HAP-1 (cell line): ENCODE measurements around the gene MRPL32.
A peak's percentile ranks its signal among the peaks of the same experiment; 100 is the strongest.

ENCODE experiments used
- DNase-seq, 2 experiments: peaks; one replicate each; pipeline ENCODE4 v3.0.0-alpha.2; 2016 to 2020; ENCODE audit warnings: low spot score in 2 of 2
- H3K27me3 ChIP-seq: fragments of 250-450 bp; sonication (Bioruptor Pico); 2 replicates; pipeline ENCODE4 v1.5.1; 2020; ENCODE audit warnings: low read depth, mild to moderate bottlenecking, moderate library complexity
- H3K36me3 ChIP-seq: fragments of 250-450 bp; sonication (Bioruptor Pico); replicated peaks from 2 replicates; pipeline ENCODE4 v1.5.1; 2020; ENCODE audit warnings: mild to moderate bottlenecking
- H3K4me1 ChIP-seq: fragments of 250-450 bp; sonication (Bioruptor Pico); 2 replicates; pipeline ENCODE4 v1.5.1; 2020; ENCODE audit warnings: mild to moderate bottlenecking
- H3K4me3 ChIP-seq: fragments of 250-450 bp; sonication (Bioruptor Pico); 2 replicates; pipeline ENCODE4 v1.5.1; 2020; ENCODE audit warnings: mild to moderate bottlenecking, moderate library complexity
- H3K9me3 ChIP-seq: fragments of 250-450 bp; sonication (Bioruptor Pico); 2 replicates; pipeline ENCODE4 v1.5.1; 2020; ENCODE audit warnings: mild to moderate bottlenecking, moderate library complexity
- in situ Hi-C: fragments of 300-500 bp; cut with MboI; formaldehyde crosslinking; loops from 3 replicates; pipeline ENCODE4 v1.14.3; 2020; ENCODE audit warnings: low sequenced_read_pairs, inconsistent platforms, mixed read lengths

The MRPL32 gene

GRCh38 chr7:42913591-42913990, 18.6 kb upstream of the MRPL32 start:
- in situ Hi-C loops, result no loop called here
- Histone ChIP-seq H3K4me3 (no peak overlapping the region), H3K36me3 (peaks cover 30% of the 10 kb centered on the region), H3K27me3 (no peaks in the 10 kb centered on the region), H3K4me1 (peaks cover 5% of the 10 kb centered on the region), H3K9me3 (no peaks in the 10 kb centered on the region)
- no peak for DNase-seq

- no peak overlapping the region for H3K4me3 ChIP-seq
- no peak for DNase-seq
- peaks cover 5% of the 10 kb centered on the region for H3K4me1 ChIP-seq
- in situ Hi-C loops, result no loop called here
- no peaks in the 10 kb centered on the region for H3K9me3 ChIP-seq
- H3K36me3 ChIP-seq, result peaks cover 32% of the 10 kb centered on the region
- no peaks in the 10 kb centered on the region for H3K27me3 ChIP-seq
Measured at GRCh38 chr7:42914009-42914408, 18.2 kb upstream of the MRPL32 start.

DNA sequence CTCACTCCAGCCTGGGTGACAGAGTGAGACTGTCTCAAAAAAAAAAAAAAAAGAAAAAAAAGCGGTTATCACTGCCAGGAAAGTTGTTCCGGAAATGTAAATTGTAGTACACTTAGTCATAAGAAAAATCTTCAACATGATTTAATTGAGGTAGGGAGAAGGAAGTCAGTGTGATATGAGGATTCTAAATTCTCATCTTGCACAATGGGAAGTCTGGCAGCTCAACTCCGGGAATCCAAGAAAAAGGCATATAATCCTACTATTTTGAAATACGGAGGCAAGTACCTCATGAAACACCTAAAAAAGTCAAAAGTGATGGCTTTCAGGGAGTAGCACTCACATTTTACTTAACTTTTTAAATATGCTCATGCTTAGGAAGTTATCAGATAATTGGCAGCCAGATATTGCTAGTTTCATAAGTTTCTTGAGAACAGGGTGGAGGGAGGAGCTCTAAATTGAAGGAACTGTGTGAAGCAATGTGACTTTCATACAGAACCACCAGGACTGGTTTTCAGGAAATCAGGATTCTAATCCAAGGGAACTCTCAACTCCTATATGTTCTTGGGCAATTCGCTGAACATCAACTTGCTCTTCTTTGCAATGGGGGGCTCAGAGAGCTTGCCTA, 17.6 kb upstream of the MRPL32 start:
- in situ Hi-C loops, result no loop called here
- Histone ChIP-seq H3K36me3 (peaks cover 37% of the 10 kb centered on the region), H3K27me3 (no peaks in the 10 kb centered on the region), H3K9me3 (no peaks in the 10 kb centered on the region), H3K4me1 (peaks cover 5% of the 10 kb centered on the region), H3K4me3 (no peak overlapping the region)
- no peak for DNase-seq

- no peak for DNase-seq
- Histone ChIP-seq H3K4me3 (no peak overlapping the region), H3K36me3 (peaks cover 45% of the 10 kb centered on the region), H3K27me3 (no peaks in the 10 kb centered on the region), H3K9me3 (no peaks in the 10 kb centered on the region), H3K4me1 (peaks cover 5% of the 10 kb centered on the region)
- in situ Hi-C loops, result no loop called here
Measured at GRCh38 chr7:42915356-42915755, 16.8 kb upstream of the MRPL32 start.

- no peak for DNase-seq
- peaks cover 83% of the 10 kb centered on the region for H3K36me3 ChIP-seq
- no peaks in the 10 kb centered on the region for H3K27me3 ChIP-seq
- in situ Hi-C loops, result no loop called here
- H3K4me1 ChIP-seq, result no peaks in the 10 kb centered on the region
- no peaks in the 10 kb centered on the region for H3K9me3 ChIP-seq
- no peak overlapping the region for H3K4me3 ChIP-seq
Measured at GRCh38 chr7:42922017-42922753, 10.0 kb upstream of the MRPL32 start.

DNA sequence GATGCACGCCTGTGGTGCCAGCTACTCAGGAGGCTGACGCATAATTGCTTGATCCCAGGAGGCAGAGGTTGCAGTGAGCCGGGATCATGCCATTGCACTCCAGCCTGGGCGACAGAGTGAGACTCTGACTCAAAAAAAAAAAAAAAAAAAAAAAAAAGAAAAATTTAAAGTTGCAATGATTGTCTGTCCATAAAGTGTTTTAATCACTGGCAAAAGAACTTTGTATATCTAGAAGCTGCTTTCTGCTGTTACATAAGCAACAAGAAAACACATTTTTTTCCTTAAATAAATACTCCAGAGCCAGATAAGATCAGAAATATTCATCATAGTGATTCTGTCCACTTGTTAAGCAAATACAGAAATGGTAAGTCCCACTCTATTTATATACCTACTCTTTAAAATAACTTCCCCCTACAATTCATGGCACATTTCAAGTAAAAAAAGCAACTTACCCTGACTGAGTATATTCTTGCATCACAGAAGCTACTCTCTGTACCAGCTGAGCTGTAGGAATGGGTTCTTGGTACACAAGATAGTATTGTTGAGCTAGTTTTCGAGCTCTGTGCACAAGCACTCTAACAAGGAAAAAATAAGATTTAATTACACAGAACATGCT, 7.8 kb upstream of the MRPL32 start:
- no peak for DNase-seq
- Histone ChIP-seq H3K9me3 (no peaks in the 10 kb centered on the region), H3K4me1 (peaks cover 4% of the 10 kb centered on the region), H3K36me3 (peaks cover 72% of the 10 kb centered on the region), H3K27me3 (no peaks in the 10 kb centered on the region), H3K4me3 (no peak overlapping the region)
- in situ Hi-C loops, result no loop called here

DNA sequence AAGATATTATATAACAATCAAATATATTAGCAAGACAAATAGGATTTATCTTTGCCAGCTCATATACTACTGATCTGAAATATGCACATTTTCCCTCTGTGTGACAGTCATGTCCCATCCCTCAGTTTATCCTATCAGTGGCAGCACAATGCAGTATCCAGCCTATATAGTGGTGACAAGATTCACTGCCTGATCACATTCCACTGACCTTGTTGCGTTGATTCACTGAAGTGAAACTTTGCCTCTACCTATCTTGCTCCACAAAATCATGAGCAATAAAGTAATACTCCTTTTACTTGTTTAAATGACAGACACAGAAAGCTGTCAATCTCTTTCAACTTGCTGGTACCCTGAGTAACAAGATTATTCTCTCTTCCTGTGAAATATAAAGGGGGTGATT, 6.5 kb upstream of the MRPL32 start:
- no peak overlapping the region for H3K4me3 ChIP-seq
- H3K9me3 ChIP-seq, result no peaks in the 10 kb centered on the region
- H3K4me1 ChIP-seq, result peaks cover 10% of the 10 kb centered on the region
- in situ Hi-C loops, result loop anchor here (25.0 kb wide), 1 partner anchor 512 kb away; no protein-coding TSS in a partner anchor
- DNase-seq, result no peak
- no peaks in the 10 kb centered on the region for H3K27me3 ChIP-seq
- H3K36me3 ChIP-seq, result peaks cover 59% of the 10 kb centered on the region

DNA sequence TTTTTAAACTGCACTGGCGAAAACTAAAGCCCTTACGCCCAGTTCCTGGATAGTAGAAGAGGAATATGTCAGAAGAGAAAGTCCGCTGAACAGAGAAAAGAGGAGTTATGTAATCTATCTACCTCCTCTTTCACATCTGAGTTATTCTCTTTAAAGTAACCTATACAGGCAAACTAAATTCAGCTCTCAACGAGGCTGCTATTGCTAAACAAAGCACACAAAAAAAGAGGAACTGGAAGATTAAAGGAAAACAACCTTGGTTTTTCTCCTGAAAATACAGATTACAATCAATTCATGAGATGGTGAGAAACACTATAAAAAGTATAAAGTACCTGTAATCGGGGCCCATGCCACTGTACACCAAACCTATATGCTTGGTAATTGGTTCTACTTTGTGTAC, 6.0 kb upstream of the MRPL32 start:
- DNase-seq, result no peak
- Histone ChIP-seq H3K9me3 (no peaks in the 10 kb centered on the region), H3K27me3 (no peaks in the 10 kb centered on the region), H3K4me3 (no peak overlapping the region), H3K4me1 (peaks cover 10% of the 10 kb centered on the region), H3K36me3 (peaks cover 54% of the 10 kb centered on the region)
- in situ Hi-C loops, result loop anchor here (25.0 kb wide), 1 partner anchor 511 kb away; no protein-coding TSS in a partner anchor

GRCh38 chr7:42928754-42929153, 3.4 kb upstream of the MRPL32 start:
- H3K4me3 ChIP-seq, result no peak overlapping the region
- peaks cover 10% of the 10 kb centered on the region for H3K4me1 ChIP-seq
- H3K36me3 ChIP-seq, result peaks cover 28% of the 10 kb centered on the region
- H3K27me3 ChIP-seq, result no peaks in the 10 kb centered on the region
- H3K9me3 ChIP-seq, result no peaks in the 10 kb centered on the region
- in situ Hi-C loops, result loop anchor here (25.0 kb wide), 1 partner anchor 509 kb away; no protein-coding TSS in a partner anchor
- DNase-seq, result no peak

DNA sequence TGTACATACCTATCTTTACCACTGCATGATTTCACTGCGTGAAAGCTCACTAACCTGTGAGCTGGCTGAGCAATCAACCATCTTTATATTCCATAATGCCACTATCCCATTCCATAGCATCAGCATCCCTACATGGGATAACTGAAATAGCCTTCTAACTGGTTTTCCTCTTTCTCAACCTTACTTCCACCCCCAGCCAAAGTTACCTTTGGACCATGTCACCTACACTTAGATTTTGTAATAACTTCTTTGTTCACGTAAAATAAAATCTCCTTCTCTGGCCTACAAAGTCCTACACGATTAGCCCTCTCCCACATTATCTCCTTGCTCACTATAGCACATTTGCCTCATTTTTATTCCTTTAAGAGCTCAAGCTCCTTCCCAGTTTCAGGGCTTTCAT, 2.7 kb upstream of the MRPL32 start:
- H3K4me3 ChIP-seq, result no peak overlapping the region
- peaks cover 28% of the 10 kb centered on the region for H3K36me3 ChIP-seq
- in situ Hi-C loops, result loop anchor here (25.0 kb wide), 1 partner anchor 508 kb away; no protein-coding TSS in a partner anchor

GRCh38 chr7:42930889-42931288, 1.3 kb upstream of the MRPL32 start:
- peaks cover 25% of the 10 kb centered on the region for H3K36me3 ChIP-seq
- peak overlapping the region; percentile 83 for H3K4me3 ChIP-seq
- in situ Hi-C loops, result loop anchor here (25.0 kb wide), 1 partner anchor 506 kb away; no protein-coding TSS in a partner anchor
- no peaks in the 10 kb centered on the region for H3K27me3 ChIP-seq
- no peak for DNase-seq
- no peaks in the 10 kb centered on the region for H3K9me3 ChIP-seq
- H3K4me1 ChIP-seq, result peaks cover 14% of the 10 kb centered on the region

More for the DNA sequence above, 2.7 kb upstream of the MRPL32 start:
- no peaks in the 10 kb centered on the region for H3K9me3 ChIP-seq
- H3K27me3 ChIP-seq, result no peaks in the 10 kb centered on the region
- peaks cover 13% of the 10 kb centered on the region for H3K4me1 ChIP-seq
- no peak for DNase-seq

DNA sequence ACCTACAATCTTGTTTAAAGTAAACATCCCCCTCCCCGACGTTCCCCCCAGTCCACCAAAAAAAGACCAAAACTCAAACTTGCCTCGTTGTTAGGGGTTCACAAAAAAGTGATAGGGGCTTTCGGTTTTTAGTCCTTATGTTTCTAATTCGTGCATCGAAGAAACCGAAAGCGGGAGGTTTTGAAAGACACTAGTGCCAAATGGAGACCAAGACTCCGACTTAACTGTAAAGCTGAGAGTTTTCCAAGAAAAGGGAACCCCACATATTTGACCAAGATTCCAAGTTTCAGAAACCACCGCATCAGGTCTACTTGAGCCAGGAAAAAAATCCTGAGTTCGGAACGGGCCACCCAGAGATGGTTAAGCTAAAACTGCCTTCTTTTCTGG, 736 bp upstream of the MRPL32 start:
- Histone ChIP-seq H3K4me3 (peak overlapping the region; percentile 83), H3K4me1 (peaks cover 14% of the 10 kb centered on the region), H3K9me3 (no peaks in the 10 kb centered on the region), H3K36me3 (peaks cover 24% of the 10 kb centered on the region), H3K27me3 (no peaks in the 10 kb centered on the region)
- in situ Hi-C loops, result loop anchor here (25.0 kb wide), 1 partner anchor 506 kb away; no protein-coding TSS in a partner anchor
- no peak for DNase-seq

DNA sequence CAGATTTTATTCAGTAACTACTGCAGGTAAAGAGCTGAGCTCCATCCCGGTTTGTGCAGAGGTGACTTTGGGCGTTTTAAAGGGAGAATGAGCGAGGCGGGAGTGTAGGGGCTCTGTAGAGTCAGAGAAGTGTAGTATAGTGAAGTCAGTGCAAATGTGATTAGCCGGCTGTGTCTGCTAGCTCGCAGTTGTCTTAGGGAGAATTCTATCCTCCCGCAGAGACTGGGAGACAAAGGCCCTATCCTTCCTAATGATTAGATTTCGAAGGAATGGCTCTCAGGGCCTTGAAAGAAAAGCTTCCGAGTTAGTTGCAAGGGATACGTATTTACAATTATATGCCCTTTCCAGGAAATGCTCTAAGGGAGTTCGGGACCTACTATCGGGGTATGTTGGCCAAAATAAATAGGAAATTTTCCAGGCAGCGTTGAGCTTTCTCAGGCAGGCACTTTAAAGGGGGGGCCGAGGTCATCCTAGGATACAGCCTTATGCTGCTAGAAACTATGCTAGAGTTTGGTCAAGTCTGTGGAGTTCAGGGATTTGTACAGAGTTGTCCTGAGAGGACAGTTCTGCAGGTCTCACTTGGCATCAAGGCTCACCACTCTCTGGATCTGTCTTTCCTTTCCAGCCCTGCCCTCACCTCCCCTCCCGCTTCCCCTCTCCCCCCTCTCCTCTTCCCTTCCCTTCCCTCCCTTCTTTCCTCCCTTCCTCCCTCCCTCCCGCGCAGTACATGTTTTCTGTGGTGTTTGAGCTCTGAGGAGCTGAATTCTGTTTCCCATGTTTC, 825 bp downstream of the MRPL32 start:
- peaks cover 28% of the 10 kb centered on the region for H3K36me3 ChIP-seq
- H3K9me3 ChIP-seq, result no peaks in the 10 kb centered on the region
- in situ Hi-C loops, result loop anchor here (25.0 kb wide), 1 partner anchor 504 kb away; no protein-coding TSS in a partner anchor
- peaks cover 14% of the 10 kb centered on the region for H3K4me1 ChIP-seq
- no peaks in the 10 kb centered on the region for H3K27me3 ChIP-seq
- peak in 1 of 2 experiments; percentile 29 for DNase-seq
- peak overlapping the region; percentile 83 for H3K4me3 ChIP-seq
